HPDE6-E6E7 (cell line): ENCODE results near the gene VSTM2B.

Experiments used
- DNase-seq: peaks from one replicate; pipeline ENCODE4 v3.0.0; 2011; ENCODE audit warnings: missing footprints; ENCODE audit errors: extremely low spot score

Gene VSTM2B

DNA sequence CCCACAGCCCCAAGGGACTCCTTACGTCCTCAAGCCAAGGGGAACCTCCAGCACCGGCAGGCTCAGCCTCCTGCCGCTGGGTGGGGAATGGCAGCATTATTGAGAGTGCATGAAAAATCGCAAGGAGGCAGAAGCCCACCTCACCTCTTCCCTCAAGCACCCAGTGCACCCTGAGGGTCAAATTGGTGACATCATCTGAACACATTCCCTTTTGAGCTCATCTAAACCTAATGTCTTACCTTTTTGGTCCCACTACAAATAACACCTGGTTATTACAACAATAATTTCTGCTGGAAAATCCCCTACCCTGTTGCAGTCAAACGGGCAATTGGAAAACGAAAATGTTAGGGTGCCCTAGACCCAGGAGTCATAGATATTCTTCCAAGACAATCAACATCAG, 68.1 kb downstream of the VSTM2B start:
- no peak for DNase-seq

DNA sequence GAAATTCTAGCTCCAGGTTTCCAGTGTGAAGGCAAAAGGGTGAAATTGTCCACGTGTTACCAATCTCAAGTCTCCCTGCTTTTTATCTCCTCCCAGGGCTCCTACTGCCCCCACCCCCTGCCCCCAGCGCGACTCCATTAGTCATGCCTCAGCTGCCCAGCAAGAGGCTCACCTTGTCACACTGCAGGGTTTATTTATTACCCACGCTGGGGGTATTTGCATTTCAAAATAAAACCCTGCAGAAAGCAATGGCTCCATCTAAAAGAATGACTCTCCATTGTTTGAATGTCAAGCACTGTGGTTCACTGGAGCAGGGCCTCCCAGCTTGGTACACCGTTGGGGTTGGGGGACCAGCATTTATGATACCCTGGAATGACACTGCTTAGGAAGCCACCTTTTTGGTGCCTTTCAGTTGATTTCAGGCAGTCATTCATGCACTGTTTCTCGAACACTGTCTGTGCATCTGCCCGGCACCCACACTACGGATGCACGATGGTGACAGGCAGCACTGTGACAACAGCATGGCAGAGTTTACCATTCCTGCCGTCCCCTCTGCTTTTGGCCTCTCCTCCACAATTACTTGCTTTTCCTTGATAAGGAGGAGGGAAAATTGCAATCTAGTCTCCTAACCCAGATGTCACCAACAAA, 70.4 kb downstream of the VSTM2B start:
- DNase-seq, result no peak

DNA sequence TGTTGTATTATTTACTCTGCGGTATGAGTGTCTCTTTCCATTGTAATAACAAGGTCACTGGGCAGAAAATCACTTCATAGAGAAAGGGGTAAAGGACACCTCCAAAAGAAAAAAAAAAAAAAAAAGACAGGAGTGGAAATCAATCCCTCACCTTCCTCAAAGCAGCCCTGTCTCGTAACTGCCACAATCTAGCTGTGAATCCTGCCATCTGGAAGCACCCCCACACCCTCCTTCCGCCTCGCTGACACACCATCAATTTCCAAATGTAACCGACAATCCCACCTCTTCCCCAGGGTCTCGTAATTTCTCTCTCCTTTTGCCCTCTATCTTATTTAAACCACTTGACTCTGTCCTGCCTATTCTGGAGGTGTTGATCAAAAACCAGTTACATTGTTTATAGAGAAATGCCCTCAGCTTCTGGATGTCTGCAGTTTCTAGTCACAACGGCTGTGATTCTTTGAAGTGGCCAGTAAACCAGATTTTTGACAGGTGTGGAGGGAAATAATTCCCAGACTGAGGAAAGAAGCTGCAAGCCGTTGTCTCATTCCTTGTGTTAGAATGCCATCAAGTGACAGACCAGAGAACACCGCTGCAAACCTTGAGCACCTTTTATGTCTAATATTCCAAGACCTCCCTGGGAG, 71.2 kb downstream of the VSTM2B start:
- no peak for DNase-seq

- no peak for DNase-seq
Measured at GRCh38 chr19:29598036-29598435, 72.2 kb downstream of the VSTM2B start.

- DNase-seq, result no peak
Measured at GRCh38 chr19:29598496-29598895, 72.7 kb downstream of the VSTM2B start.

DNA sequence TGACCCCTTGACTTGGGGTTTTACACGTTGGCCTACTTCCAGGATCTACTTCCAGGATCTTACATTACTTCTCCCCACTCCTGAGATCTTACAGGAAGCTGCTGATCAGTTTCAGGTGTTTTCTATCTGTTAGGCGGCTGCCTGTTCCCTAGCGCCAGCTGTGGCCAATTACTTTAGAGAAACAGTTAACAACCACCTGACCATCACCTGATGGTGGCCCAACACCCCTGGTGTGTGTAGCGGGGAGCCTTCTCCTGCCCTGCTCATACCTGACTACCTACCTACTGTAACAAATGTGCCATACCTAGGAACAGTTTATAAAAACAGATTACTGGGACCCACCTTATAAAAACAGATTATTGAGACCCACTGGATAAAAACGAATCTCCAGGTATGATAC, 77.5 kb downstream of the VSTM2B start:
- no peak for DNase-seq

- DNase-seq, result peak; percentile 98
Measured at GRCh38 chr19:29605653-29606419, 80.0 kb downstream of the VSTM2B start, which contains the start of gene POP4. POP4 (plus strand) TSS chr19:29606283; CDS start chr19:29606319, 36 bp downstream.

DNA sequence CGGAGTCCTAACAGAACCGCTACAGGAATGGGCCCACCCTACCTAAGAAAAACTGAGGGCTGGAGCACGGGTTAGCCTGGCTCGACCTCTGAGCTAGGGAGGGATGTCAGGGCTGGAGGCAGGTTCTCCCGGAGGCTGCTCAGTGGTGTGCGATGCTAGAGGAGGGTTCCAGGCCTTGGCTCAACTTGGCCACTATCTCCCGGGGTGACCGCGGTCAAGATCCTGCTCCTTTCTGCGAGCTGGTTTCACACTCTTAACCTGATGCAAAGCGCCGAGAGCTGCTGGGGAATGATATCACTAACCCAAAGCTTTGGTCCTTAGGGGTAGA, 80.6 kb downstream of the VSTM2B start:
- no peak for DNase-seq

- no peak for DNase-seq
Measured at GRCh38 chr19:29609636-29610035, 83.8 kb downstream of the VSTM2B start.

- no peak for DNase-seq
Measured at GRCh38 chr19:29610213-29610573, 84.4 kb downstream of the VSTM2B start.

DNA sequence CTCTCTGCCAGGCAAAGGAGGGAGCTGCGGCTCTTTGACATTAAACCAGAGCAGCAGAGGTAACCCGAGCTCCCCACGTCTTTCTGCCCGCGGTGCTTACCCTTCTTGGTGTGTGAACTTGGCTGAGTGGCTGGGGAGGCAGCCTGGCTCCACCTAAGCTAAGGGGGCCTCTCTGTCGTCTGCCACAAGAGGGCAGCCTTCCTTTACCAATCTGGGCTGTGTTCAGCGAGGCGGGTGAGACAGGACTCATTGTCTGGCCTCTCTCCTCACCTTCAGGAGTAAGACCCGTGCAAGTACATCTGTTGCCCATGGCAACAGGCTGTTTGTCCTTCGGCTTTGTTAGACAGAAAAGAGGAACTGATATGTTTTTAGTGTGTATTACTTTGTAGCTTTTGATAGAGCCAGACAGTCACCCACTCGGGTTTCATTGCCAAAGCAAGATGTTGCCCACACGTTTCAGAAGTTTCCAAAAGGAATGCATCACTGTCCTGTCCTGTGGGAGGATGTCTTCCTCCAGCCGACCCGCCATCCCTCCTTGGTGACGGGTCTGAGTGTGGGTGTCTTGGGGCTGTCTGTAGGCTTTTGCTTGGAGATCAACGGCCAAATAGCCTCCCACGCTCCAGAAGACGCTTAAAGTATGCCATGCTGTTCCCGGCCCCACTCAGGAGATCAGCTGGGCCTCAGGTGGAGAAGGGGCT, 84.9 kb downstream of the VSTM2B start:
- DNase-seq, result peak; percentile 78

- DNase-seq, result no peak
Measured at GRCh38 chr19:29612121-29612520, 86.3 kb downstream of the VSTM2B start.

GRCh38 chr19:29612801-29613595, 87.2 kb downstream of the VSTM2B start:
- no peak for DNase-seq

- no peak for DNase-seq
Measured at GRCh38 chr19:29614046-29614445, 88.3 kb downstream of the VSTM2B start.
